GM19467 (cell line): ENCODE results near the gene SIRPB2.

Source experiments
- ATAC-seq: cut with Tn5 transposase; IDR thresholded peaks from one replicate; pipeline ENCODE4 v1.9.1; 2021; ENCODE audit warnings: mild to moderate bottlenecking, moderate library complexity; ENCODE audit not compliant: unreplicated experiment

SIRPB2 gene

GRCh38 chr20:1448081-1448620 is 43.1 kb downstream of the SIRPB2 start:
- ATAC-seq: no peak

GRCh38 chr20:1446536-1446935 is 44.7 kb downstream of the SIRPB2 start:
- ATAC-seq: no peak

GRCh38 chr20:1443085-1443484 is 48.1 kb downstream of the SIRPB2 start:
- ATAC-seq: no peak

DNA sequence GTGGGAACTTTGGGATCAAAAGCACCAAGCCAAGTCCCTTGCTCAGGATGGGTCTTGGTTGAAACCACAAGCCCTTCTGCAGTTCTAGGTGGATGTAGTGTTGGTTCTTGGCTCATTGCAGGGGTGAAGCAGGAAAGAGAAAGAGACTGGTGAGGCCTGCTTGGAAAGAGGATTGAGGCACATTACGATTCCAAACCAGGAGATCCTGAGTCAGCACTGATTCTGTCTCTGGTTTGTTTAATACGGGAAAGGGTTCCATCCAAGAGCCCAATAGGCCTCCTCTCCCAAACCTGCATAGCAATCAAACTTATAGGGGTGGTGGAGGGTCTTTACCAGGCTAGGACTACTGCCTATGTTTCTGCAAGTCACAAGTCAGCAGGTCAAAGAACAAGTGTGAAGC is 48.9 kb downstream of the SIRPB2 start:
- ATAC-seq: no peak

- no peak for ATAC-seq
These were observed 50.1 kb downstream of the SIRPB2 start for GRCh38 chr20:1441133-1441532.

GRCh38 chr20:1440024-1440423 is 51.2 kb downstream of the SIRPB2 start:
- no peak for ATAC-seq

- ATAC-seq: no peak
These were observed 52.9 kb downstream of the SIRPB2 start for GRCh38 chr20:1438361-1438760.

DNA sequence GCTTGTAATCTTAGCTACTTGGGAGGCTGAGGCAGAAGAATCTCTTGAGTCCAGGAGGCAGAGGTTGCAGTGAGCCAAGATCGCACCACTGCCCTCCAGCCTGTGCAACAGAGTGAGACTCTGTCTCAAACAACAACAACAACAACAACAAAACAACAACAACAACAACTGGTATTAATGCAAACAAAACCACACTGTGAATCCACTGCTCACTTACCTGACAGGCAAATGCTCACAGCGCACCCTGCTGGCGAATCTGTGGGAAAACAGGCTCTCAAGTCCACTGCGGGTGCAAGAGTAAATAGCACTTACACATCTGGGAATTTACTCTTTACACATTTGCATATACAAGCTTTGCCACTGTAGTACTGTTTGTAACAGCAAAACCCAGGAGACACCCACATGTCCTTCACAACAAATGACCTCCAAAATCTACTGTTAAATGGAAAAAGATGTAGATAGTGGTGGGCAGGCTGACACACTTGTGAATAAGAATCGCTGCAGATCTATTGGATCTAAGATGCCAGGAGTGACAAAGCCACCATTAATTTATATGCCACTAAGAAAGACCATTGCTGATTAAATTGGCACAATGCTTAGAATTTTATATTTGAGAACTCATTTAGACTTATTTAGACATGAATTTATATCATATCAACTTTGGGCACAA is 53.9 kb downstream of the SIRPB2 start:
- ATAC-seq: no peak

DNA sequence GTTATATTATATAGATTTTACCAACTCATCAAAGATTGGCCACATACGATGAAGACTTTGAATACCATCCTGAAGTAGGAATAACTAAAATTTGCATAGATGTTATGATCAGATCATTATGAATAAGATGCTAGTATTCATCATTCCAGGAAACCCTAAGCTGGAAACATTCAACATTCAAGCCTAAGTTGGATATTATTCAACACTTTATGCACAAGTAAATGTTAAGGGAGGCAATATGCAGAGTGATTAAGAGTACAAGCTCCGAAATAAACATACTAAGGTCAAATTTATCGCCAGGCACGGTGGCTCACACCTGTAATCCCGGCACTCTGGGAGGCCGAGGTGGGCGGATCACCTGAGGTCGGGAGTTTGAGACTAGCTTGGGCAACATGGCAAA is 55.0 kb downstream of the SIRPB2 start:
- no peak for ATAC-seq

GRCh38 chr20:1435337-1435699 is 55.9 kb downstream of the SIRPB2 start:
- ATAC-seq: no peak

DNA sequence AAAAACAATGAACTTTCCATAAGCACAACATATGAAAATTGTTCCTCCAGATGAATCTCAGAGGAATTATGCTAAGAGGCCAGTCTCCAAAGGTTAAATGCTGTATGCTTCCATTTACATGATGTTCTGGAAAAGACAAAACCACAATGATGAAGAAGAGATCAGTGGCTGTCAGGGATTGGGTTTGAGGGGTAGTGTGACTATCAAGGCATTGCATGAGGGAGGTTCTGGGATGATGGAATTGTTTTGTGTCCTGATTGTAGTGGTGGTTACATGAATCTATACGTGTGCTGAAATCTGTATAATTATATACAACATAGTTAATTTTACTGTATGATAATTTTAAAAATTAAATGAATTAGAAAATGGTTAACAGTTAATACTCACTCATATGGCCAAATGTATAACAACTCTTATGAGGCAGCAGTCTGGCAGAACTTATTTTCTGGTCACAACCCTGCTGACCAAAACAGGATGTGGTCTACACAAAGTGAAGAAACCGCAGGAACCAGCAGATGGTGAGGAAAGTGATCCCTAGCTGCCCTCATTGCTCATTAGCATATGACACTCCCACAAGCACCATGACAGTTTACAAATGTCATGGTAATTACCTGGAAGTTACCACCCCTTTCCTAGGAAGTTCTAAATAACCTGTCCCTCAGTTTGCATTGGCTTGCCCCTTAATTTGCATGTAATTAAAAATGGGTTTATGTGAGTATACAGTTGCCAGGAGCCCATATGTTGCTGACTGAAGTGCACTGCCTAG is 56.5 kb downstream of the SIRPB2 start:
- peak; percentile 85 for ATAC-seq

- no peak for ATAC-seq
These were observed 60.1 kb downstream of the SIRPB2 start for GRCh38 chr20:1431158-1431557.

DNA sequence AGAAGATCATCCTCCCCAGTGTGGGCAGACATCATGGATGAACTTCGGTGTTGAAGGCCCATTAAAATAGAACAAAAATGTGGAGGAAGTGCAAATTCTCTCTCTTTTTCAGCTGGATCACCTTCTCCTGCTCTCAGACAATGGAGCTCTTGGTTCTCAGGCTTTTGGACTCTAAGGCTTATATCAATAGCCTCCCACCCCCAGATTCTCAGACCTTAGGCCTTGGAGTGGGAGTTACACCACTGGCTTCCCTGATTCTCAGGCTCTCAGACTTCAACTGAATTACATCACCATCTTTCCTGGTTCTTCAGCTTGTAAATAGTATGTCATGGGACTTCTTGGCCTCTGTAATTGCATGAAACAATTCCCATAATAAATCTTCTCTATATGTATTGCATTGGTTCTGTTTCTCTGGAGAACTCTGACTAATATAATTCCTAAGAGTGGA is 61.2 kb downstream of the SIRPB2 start:
- no peak for ATAC-seq

GRCh38 chr20:1429143-1429728 is 62.0 kb downstream of the SIRPB2 start:
- no peak for ATAC-seq

DNA sequence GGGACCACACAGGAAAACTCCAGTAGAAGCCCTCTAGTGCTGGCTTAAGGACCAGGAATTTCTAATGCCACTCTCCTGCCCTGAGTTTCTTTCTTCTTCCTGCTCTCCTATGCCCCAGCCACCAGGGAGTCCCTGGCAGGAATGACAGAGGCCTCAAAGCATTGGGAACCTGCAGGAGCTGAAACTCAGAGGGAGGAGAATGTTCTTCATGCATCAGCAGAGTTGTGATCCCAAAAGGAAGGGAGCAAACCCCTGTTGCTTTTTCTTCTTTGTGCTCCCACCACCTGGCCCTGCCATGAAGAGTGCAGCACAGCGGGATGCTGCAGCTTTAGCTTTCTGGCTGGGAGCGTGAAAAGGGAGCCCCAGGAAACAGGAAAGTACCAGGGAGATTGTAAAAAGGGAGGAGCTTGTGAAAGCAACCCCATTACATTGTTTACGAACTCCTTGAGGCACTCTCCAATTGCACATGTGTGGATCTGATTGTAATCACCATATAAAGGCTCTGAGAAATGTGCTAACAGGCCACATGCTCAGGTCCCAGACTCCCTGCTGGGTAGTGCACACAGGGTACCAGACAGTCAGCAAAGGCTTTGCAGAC is 63.7 kb downstream of the SIRPB2 start:
- ATAC-seq: no peak

DNA sequence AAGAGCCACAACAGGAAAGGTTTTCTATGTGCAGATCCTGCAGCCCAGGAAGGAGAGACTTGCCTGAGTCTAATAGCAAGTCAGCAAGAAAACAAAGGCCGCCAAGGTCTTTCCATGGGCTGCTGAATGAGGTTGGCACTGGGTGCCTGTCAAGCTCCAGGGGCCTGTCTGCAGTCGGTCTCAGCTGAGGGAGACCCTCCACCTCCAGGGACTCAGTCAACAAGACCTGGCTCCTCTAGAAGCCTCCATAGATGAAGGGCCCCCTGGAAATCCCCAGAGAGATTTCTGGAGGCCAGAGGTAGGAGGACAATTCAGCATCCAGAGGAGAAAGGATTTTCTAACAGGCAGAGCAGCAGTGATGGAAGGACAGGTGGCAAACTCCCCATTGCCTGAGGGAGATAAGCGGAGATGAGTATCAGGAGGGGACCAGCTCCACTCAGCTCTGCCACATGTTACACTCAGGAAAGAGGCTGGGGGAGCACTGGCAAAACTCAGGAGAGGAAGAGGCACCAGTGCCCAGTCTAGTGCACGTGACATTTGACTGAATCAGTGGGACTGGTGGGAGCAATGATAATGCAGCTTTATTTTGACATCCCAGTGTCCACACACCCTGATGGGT is 64.9 kb downstream of the SIRPB2 start:
- ATAC-seq: no peak
